ENCODE measurements around the gene DDX47. TPM values are rescaled to one million over a fixed set of nuclear protein-coding genes. Genes with fewer than 3 reads are reported as not detected.

DDX47 gene
- total and polyA plus RNA-seq, 4 donors, result 28.2 to 79.2 (median 40.4) TPM

- Histone ChIP-seq H3K4me1 (ENCODE audit: control insufficient read depth in 5 of 5, insufficient read depth in 5 of 5, low read length in 5 of 5) (peaks cover 0 to 9% (median 0%) of the 10 kb centered on the region in 5 donors), H3K27me3 (ENCODE audit: control insufficient read depth in 3 of 3, insufficient read depth in 3 of 3, low read length in 2 of 3) (no peaks in the 10 kb centered on the region), H3K36me3 (ENCODE audit: control insufficient read depth in 4 of 4, insufficient read depth in 4 of 4, low read length in 4 of 4) (peaks cover 30 to 61% (median 58%) of the 10 kb centered on the region in 4 donors), H3K9ac (ENCODE audit: insufficient read depth in 1 of 2, low read length in 2 of 2) (no peak overlapping the region), H3K9me3 (ENCODE audit: control insufficient read depth in 4 of 4, insufficient read depth in 3 of 4, low read length in 3 of 4) (no peaks in the 10 kb centered on the region), H3K4me3 (no peak overlapping the region), H3K27ac (ENCODE audit: low read depth in 1 of 2, low read length in 1 of 2) (no peak overlapping the region)
- TF ChIP-seq, protein P1, sequence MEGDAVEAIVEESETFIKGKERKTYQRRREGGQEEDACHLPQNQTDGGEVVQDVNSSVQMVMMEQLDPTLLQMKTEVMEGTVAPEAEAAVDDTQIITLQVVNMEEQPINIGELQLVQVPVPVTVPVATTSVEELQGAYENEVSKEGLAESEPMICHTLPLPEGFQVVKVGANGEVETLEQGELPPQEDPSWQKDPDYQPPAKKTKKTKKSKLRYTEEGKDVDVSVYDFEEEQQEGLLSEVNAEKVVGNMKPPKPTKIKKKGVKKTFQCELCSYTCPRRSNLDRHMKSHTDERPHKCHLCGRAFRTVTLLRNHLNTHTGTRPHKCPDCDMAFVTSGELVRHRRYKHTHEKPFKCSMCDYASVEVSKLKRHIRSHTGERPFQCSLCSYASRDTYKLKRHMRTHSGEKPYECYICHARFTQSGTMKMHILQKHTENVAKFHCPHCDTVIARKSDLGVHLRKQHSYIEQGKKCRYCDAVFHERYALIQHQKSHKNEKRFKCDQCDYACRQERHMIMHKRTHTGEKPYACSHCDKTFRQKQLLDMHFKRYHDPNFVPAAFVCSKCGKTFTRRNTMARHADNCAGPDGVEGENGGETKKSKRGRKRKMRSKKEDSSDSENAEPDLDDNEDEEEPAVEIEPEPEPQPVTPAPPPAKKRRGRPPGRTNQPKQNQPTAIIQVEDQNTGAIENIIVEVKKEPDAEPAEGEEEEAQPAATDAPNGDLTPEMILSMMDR (IDR thresholded peaks at IDR 0.05; ENCODE audit: control extremely low read depth, extremely low read depth), result no peak
- DNase-seq (no peak), ATAC-seq (ENCODE audit: insufficient read depth, low FRiP score) (no peak)
- 86 to 92% methylated on average over 4 of the region's 4 CpGs for WGBS, 2 donors
Observed at GRCh38 chr12:12822886-12823285, 9.7 kb downstream of the DDX47 start.

GRCh38 chr12:12823300-12823699 lies 10.2 kb downstream of the DDX47 start:
- Histone ChIP-seq H3K9me3 (ENCODE audit: control insufficient read depth in 4 of 4, insufficient read depth in 3 of 4, low read length in 3 of 4) (no peaks in the 10 kb centered on the region), H3K27me3 (ENCODE audit: control insufficient read depth in 3 of 3, insufficient read depth in 3 of 3, low read length in 2 of 3) (no peaks in the 10 kb centered on the region), H3K27ac (ENCODE audit: low read depth in 1 of 2, low read length in 1 of 2) (no peak overlapping the region), H3K4me3 (no peak overlapping the region), H3K9ac (ENCODE audit: insufficient read depth in 1 of 2, low read length in 2 of 2) (no peak overlapping the region), H3K36me3 (ENCODE audit: control insufficient read depth in 4 of 4, insufficient read depth in 4 of 4, low read length in 4 of 4) (peaks cover 32 to 61% (median 59%) of the 10 kb centered on the region in 4 donors), H3K4me1 (ENCODE audit: control insufficient read depth in 5 of 5, insufficient read depth in 5 of 5, low read length in 5 of 5) (peaks cover 0 to 9% (median 0%) of the 10 kb centered on the region in 5 donors)
- DNase-seq (no peak), ATAC-seq (ENCODE audit: insufficient read depth, low FRiP score) (no peak)
- 52 to 61% methylated on average over 2 of the region's 2 CpGs for WGBS, 2 donors
- TF ChIP-seq, protein P1 (IDR thresholded peaks at IDR 0.05; ENCODE audit: control extremely low read depth, extremely low read depth), result no peak

GRCh38 chr12:12823811-12824210 lies 10.7 kb downstream of the DDX47 start:
- peaks cover 0 to 9% (median 0%) of the 10 kb centered on the region in 5 donors for H3K4me1 ChIP-seq (ENCODE audit: control insufficient read depth in 5 of 5, insufficient read depth in 5 of 5, low read length in 5 of 5)
- no peaks in the 10 kb centered on the region for H3K9me3 ChIP-seq (ENCODE audit: control insufficient read depth in 4 of 4, insufficient read depth in 3 of 4, low read length in 3 of 4)
- 95 to 96% methylated on average over 5 of the region's 5 CpGs for WGBS, 2 donors
- peaks cover 32 to 66% (median 62%) of the 10 kb centered on the region in 4 donors for H3K36me3 ChIP-seq (ENCODE audit: control insufficient read depth in 4 of 4, insufficient read depth in 4 of 4, low read length in 4 of 4)
- H3K4me3 ChIP-seq, result no peak overlapping the region
- H3K27me3 ChIP-seq (ENCODE audit: control insufficient read depth in 3 of 3, insufficient read depth in 3 of 3, low read length in 2 of 3), result no peaks in the 10 kb centered on the region
- no peak for ATAC-seq (ENCODE audit: insufficient read depth, low FRiP score)
- no peak for DNase-seq
- TF ChIP-seq, protein P1 (IDR thresholded peaks at IDR 0.05; ENCODE audit: control extremely low read depth, extremely low read depth), result no peak
- H3K27ac ChIP-seq (ENCODE audit: low read depth in 1 of 2, low read length in 1 of 2), result no peak overlapping the region
- no peak overlapping the region for H3K9ac ChIP-seq (ENCODE audit: insufficient read depth in 1 of 2, low read length in 2 of 2)
